ENCODE results near the gene CBLIF. TPM values are rescaled to one million over a fixed set of nuclear protein-coding genes. Genes with fewer than 3 reads are reported as not detected.
A peak's percentile ranks its signal among the peaks of the same experiment; 100 is the strongest.

Gene CBLIF
- total RNA-seq, 1 experiment from 2014 or later: not detected

DNA sequence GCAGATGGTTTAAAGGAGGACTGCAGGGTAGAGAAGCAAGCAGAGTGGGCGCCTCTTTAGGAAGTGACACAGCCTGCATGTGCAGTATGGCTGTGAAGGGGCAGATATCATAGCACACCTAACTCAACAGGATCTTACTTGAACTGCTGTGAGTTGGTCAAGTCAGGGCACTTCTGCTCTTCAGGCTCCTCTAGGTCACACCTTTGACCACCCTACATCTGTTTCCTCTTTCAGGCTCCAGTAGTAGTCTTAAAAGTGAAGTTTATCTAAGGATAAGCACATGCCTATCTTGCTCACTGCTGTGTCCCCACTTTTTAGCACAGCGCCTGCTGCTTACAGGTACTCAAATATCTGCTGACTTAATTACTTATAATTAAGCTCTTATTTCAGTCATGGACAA is 41.2 kb downstream of the CBLIF start:
- H3K36me3 ChIP-seq (ENCODE audit: control insufficient read depth, insufficient read depth, low read length): peaks cover 16% of the 10 kb centered on the region

DNA sequence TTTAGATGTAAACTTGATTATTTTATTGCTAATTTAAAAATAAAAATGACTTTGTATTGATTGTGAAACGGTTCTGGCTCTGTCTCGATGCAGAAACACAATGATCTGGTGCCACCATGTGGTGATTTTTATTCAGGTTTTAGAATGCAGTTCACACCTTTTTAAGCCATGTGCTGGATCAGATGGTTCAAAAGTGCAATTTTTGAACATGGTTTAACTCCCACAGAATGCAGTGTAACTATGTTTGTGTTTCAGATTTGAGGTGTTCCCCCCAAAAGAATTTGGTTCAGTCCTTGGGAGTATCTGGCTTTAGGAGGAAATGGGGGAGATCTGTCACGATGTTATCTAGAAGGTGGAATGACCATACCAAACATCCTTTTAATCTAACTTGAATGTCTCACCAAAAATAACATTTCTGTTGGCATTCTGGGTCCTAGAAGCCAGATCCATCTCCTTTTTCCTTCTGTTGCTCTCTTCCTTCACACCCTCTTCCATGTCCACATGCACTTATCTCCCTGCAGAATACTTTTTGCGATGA is 42.6 kb downstream of the CBLIF start:
- ATAC-seq: peak; percentile 82

More for the DNA sequence above, 41.2 kb downstream of the CBLIF start:
- no peak for ATAC-seq
- H3K9me3 ChIP-seq (ENCODE audit: control insufficient read depth, insufficient read depth, low read depth, low read length): no peaks in the 10 kb centered on the region
- no peak overlapping the region for H3K4me3 ChIP-seq (ENCODE audit: low read depth in 2 of 2, low read length in 2 of 2)
- no TSS peak for BruUV-seq (replicated peaks)
- in situ Hi-C loops (cut with HindIII; ENCODE audit: low pct_unique_long_range_greater_than_20kb, low sequenced_read_pairs): no loop called here
- ChIA-PET POLR2A (no interaction called here), CTCF (no interaction called here)
- no peaks in the 10 kb centered on the region for H3K4me1 ChIP-seq (ENCODE audit: control insufficient read depth, insufficient read depth, low read length)
- no peak for DNase-seq (ENCODE audit: low read depth, low spot score)
- H3K27me3 ChIP-seq (ENCODE audit: control insufficient read depth, insufficient read depth, low read length): no peaks in the 10 kb centered on the region
- intact Hi-C loops (cut with micrococcal nuclease; ENCODE audit: unreplicated experiment): loop anchor here (10.0 kb wide), 1 partner anchor 139 kb away; the partner anchor contains the start of gene PATL1
- H3K27ac ChIP-seq (ENCODE audit: low read length): no peak overlapping the region
- TF ChIP-seq TCF7L2 (IDR thresholded peaks at IDR 0.05; ENCODE audit: low read depth, low read length): no peak
- no peak for TF ChIP-seq SIN3A (IDR thresholded peaks at IDR 0.05; ENCODE audit: borderline replicate concordance, insufficient read depth, low read depth, low read length)
- TF ChIP-seq, protein P1, sequence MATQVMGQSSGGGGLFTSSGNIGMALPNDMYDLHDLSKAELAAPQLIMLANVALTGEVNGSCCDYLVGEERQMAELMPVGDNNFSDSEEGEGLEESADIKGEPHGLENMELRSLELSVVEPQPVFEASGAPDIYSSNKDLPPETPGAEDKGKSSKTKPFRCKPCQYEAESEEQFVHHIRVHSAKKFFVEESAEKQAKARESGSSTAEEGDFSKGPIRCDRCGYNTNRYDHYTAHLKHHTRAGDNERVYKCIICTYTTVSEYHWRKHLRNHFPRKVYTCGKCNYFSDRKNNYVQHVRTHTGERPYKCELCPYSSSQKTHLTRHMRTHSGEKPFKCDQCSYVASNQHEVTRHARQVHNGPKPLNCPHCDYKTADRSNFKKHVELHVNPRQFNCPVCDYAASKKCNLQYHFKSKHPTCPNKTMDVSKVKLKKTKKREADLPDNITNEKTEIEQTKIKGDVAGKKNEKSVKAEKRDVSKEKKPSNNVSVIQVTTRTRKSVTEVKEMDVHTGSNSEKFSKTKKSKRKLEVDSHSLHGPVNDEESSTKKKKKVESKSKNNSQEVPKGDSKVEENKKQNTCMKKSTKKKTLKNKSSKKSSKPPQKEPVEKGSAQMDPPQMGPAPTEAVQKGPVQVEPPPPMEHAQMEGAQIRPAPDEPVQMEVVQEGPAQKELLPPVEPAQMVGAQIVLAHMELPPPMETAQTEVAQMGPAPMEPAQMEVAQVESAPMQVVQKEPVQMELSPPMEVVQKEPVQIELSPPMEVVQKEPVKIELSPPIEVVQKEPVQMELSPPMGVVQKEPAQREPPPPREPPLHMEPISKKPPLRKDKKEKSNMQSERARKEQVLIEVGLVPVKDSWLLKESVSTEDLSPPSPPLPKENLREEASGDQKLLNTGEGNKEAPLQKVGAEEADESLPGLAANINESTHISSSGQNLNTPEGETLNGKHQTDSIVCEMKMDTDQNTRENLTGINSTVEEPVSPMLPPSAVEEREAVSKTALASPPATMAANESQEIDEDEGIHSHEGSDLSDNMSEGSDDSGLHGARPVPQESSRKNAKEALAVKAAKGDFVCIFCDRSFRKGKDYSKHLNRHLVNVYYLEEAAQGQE (IDR thresholded peaks at IDR 0.05; ENCODE audit: insufficient read depth in 1 of 2, low read depth in 2 of 2, low read length in 1 of 2): no peak
- TF ChIP-seq, protein P2, sequence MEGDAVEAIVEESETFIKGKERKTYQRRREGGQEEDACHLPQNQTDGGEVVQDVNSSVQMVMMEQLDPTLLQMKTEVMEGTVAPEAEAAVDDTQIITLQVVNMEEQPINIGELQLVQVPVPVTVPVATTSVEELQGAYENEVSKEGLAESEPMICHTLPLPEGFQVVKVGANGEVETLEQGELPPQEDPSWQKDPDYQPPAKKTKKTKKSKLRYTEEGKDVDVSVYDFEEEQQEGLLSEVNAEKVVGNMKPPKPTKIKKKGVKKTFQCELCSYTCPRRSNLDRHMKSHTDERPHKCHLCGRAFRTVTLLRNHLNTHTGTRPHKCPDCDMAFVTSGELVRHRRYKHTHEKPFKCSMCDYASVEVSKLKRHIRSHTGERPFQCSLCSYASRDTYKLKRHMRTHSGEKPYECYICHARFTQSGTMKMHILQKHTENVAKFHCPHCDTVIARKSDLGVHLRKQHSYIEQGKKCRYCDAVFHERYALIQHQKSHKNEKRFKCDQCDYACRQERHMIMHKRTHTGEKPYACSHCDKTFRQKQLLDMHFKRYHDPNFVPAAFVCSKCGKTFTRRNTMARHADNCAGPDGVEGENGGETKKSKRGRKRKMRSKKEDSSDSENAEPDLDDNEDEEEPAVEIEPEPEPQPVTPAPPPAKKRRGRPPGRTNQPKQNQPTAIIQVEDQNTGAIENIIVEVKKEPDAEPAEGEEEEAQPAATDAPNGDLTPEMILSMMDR (IDR thresholded peaks at IDR 0.05): no peak
- no peak for TF ChIP-seq POLR2AphosphoS5 (IDR thresholded peaks at IDR 0.05; ENCODE audit: low read depth, low read length)

More for the DNA sequence above, 42.6 kb downstream of the CBLIF start:
- POLR2A ChIA-PET: interaction anchor here (0.6 kb wide), 1 partner anchor 131 kb away, joined by 4 read pairs; no protein-coding TSS in a partner anchor
- CTCF ChIA-PET: interaction anchor here (1.0 kb wide), 1 partner anchor 48 kb away, joined by 8 read pairs; the partner anchor contains the start of gene STX3
- Histone ChIP-seq H3K27ac (ENCODE audit: low read length) (no peak overlapping the region), H3K27me3 (ENCODE audit: control insufficient read depth, insufficient read depth, low read length) (no peaks in the 10 kb centered on the region), H3K36me3 (ENCODE audit: control insufficient read depth, insufficient read depth, low read length) (peaks cover 10% of the 10 kb centered on the region), H3K4me3 (ENCODE audit: low read depth in 2 of 2, low read length in 2 of 2) (no peak overlapping the region), H3K4me1 (ENCODE audit: control insufficient read depth, insufficient read depth, low read length) (no peaks in the 10 kb centered on the region), H3K9me3 (ENCODE audit: control insufficient read depth, insufficient read depth, low read depth, low read length) (no peaks in the 10 kb centered on the region)
- intact Hi-C loops (cut with micrococcal nuclease; ENCODE audit: unreplicated experiment): loop anchor here (1.0 to 10.0 kb wide), 2 partner anchors 48 to 138 kb away; partner anchors contain the start of gene PATL1
- DNase-seq (ENCODE audit: low read depth, low spot score): peak; percentile 28
- TF ChIP-seq SIN3A (IDR thresholded peaks at IDR 0.05; ENCODE audit: borderline replicate concordance, insufficient read depth, low read depth, low read length) (no peak), TCF7L2 (IDR thresholded peaks at IDR 0.05; ENCODE audit: low read depth, low read length) (no peak)
- TF ChIP-seq, protein P2 (IDR thresholded peaks at IDR 0.05): peak; percentile 73
- BruUV-seq (replicated peaks): no TSS peak
- in situ Hi-C loops (cut with HindIII; ENCODE audit: low pct_unique_long_range_greater_than_20kb, low sequenced_read_pairs): no loop called here
